NCI-H774 (cell line): ENCODE data around the gene CASK.
"Not testable (repeated sequence)": the region's sequence is repeated elsewhere in the genome, so short reads cannot be mapped to it uniquely, and the experiment has no call there.

Experiments
- DNase-seq: peaks from one replicate; lab custom pipeline; 2025; lab: John Stamatoyannopoulos, UW

The CASK gene

DNA sequence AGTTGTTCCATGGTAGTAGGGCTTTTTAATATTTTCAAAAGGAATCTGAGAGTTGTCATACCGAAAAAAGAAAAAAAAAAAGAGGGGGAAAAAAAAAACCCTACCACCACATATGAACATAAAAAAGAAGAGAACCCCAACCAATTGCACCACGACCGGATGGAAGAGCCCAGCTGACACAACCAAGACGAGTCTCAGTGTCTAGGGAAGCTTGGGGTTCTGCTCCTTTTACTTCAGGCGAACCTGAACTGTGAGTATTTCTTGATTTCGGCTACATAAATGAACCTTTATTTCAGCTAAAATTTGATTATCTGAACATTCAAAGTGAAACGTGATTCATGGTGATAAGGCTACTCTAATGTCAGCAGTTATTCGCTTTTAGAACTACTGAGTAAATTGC lies 234.5 kb downstream of the CASK start, which contains the start of gene GPR34:
GPR34 (plus strand) TSS at position 139 of the 400 bp plus-strand sequence. CDS start 6,661 bp downstream, outside the sequence.
- DNase-seq: no peak

DNA sequence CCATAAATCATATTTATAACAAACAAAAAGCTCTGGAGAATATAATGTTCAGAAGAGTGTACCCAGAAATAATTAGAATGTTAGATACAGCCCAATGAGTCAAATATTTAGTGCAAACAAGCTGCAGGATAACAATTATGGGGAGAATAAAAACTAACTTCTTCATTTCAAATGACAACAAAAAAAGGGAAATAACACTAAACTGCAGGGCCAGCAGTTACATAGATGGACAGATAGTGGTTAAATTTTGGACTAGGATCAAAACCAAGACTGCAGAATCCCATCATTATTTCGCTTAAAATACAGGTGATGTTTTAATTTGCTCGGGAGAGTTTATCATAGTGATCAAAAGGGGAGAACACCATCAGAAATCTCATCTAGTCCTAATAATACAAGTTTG lies 235.2 kb downstream of the CASK start:
- no peak for DNase-seq

DNA sequence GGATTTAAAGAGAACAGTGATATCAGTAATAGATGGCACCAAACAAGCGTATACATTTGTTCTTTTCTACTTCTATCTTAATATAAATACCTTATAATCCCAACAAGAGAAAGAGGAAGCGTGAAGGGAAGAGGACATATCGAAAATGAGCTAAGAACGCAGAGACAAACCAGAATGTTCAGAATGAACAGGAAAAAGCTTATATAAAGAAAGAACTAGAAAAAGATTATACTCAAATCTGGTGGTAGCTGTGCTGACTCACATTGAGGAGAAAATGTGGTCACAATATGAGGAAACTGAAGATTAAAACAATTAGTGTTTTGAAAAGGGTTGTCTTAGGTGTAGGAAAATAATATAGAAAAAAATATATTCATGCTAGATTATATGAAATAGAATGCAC lies 236.6 kb downstream of the CASK start:
- DNase-seq: no peak

DNA sequence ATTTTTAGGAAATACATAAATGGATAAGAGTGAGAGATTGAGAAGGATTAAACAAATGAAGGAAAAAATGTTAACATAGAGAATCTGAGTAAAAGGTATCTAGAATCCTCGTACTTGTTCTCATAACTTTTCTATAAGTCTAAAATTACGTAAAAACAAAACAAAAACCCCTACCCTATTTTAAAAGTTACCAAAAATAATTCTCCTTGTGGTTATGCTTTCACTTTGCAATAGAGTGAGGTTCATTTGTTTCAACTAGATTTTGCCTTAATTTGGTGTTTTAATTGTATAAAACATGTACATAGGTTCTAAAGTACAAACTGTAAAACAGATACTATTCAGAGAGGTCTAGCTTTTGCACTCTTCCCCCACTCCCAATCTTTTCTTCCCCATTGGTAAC lies 238.4 kb downstream of the CASK start:
- DNase-seq: no peak

DNA sequence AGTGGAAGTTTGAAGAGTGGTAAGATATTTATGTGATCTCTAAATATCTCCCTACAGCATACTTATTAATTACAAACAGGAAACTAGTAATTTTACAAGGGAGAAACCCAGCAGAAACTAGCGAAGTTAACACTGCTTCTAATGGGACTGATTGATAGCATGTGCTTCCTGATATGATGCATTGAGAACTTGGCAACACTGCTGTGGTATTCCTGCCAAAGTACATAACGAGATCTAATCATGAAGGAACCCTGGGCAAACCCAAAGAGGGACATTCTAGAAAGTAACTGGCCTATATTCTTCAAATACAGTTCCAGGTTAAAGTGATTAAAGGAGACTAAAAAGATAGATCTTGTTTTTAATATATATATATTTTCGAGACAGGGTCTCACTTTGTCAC lies 239.2 kb downstream of the CASK start:
- DNase-seq: no peak

DNA sequence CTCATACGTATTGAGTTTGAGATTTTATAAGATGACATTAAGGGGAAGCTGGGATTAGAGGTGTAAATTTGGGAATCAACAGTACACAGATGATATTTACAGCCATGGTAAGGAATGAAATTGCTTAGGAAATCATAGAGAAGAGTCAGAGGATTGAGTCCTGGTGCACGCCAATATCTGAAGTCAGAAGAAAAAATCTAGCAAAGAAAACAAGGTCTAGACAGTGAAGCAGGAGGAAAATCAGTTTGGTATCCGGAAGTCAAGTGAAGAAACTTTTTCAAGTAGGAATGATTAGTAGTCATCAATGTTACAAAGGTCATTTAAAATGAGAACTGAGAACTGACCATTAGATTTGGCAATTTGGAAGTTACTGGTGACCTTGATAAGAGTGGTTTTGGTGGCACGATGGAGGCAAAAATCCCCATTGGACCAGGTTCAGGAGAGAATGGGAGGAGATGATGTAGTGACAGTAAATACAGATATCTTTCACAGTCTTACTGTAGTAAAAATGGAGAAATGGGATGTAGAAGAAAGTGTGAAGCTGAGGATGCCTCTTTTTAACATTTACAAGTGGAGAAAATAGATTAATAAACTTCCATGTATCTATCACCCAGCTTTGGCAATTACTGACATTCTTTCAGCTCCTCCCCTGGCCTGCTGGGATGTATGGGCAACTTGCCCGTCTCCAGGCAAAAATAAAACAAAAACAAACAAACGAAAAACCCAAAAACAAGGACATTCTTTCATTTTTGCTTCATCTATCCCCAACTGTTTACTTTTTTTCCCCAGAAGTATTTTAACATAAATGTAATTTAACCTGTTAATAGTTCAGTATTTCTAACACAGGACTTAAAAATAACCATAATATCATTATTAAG lies 245.9 kb downstream of the CASK start:
- DNase-seq: no peak

DNA sequence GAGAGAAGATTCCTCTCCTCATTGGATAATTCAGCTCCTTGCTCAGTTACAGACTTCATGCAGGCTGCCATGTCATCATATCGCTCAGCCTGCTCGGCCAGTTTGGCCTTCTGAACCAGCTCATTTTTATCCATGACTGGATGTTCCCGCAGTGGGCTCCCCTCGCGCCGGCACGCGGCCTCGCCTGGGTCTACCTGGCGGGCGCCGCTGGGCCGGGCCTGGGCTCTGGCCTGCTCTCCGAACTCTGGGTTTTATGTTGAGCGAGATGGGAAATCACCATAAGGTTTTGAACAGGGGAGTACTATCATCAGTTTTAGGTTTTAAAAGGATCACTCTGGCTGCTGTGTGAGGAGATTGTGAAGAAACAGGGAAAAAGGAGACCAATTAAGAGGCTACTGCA lies 247.0 kb downstream of the CASK start:
- DNase-seq: not testable (repeated sequence)

DNA sequence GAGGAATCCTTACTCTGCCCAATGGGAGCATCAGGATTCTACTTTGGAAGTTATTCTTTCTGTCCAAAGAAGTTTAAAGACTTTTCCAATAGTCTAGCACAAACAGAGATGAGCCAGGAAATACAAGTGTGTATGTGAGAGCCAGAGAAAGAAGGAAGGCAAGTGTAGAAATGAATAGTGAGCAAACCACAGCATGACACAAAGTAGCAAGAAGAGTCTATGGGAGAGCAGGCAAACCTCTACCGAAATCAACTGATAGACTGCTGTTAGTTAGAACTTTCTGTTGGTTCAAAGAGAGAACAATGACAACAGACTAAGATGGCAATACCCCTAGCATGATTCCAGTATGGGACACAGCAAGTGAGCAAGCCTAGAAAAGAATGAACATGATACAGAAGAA lies 250.7 kb downstream of the CASK start:
- DNase-seq: no peak

DNA sequence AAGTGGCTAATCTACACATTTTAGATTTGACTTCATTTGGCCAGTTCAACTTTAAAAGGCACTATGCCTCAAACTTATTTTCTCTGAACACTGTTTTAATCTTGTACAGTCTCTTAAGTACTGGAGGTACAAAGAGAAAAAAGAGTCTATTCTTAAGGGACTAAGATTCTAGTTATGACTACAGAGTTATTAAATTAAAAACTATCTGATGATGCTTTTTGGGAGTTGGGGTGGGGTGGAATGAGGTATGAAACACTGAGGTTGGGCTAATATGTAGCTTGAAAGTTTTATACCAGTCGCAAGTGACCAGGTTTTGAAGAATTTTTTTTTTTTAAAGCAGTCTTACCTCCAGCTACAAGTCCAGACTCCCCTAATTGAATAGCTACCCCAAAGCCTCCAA lies 252.3 kb downstream of the CASK start:
- no peak for DNase-seq

DNA sequence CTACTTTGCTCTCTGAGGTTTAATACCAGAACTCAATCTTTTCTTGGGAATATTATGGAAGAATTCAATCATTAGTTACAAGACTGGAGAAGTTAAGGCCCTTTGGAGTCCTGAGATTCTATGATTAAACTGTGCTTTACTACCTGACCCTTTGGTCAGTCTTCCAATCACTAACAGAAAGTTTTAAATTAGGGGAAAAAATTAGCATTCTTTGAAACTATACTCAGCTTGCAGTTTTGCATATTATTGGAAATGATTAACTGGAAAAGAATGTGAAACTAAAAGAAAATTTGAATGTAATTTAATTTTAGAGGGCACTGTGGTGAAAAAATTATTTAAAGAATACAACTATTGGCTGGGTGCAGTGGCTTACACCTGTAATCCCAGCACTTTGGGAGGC lies 253.2 kb downstream of the CASK start:
- DNase-seq: no peak

DNA sequence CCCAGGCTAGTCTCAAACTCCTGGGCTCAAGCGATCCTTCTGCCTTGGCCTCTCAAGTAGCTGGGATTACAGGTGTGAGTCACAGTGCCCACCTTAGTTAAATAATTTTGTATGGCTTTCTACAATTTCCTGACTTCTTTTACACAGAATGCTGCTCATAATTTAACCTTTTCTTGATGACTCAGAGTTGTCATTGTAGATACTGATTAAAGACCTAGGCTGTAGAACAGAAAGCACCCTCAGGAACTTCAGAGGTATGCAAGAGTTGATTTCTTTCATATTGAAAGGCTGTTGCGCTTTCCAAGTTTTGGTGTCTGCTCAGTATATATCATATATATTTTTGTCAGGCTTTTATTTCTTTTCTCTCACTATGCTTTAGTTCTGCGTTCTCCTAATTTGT lies 255.7 kb downstream of the CASK start:
- DNase-seq: no peak

DNA sequence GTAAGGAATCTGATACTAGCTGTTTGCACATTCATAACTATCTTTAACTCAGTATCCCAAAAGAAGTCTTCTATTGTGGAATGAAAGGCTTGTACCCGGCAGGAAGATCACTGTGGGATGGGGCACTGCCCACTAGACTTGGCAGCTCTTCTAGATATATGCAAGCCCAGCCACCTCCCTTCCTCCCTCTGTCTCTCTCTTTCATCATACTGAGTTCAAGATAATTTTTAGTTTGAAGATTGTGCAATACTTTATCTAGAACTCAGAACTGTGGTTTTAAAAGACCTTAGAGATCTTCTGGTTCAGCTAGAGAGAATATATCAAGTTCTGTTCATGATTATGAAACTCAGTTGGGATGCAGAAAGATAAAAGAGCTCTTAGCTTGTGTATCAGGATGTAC lies 257.1 kb downstream of the CASK start:
- no peak for DNase-seq

DNA sequence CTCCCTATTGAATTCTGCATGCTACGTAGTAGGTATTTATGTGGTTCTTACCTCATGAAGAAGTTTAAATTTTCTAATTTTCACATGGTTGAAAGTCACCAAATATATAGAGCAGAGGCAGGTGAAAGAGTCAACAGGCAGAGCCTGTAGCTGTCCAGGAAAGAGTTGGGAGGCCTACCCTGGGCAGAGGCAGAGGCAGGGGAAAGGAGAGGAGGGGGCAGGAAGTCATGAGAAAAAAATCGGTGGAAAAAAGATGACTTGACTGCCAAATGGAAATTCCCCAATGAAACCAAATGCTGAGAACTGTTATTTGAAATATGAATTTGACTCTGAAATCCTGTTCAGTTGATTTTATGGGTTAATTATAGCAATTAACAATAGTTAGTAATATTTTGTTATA lies 257.7 kb downstream of the CASK start:
- DNase-seq: no peak

DNA sequence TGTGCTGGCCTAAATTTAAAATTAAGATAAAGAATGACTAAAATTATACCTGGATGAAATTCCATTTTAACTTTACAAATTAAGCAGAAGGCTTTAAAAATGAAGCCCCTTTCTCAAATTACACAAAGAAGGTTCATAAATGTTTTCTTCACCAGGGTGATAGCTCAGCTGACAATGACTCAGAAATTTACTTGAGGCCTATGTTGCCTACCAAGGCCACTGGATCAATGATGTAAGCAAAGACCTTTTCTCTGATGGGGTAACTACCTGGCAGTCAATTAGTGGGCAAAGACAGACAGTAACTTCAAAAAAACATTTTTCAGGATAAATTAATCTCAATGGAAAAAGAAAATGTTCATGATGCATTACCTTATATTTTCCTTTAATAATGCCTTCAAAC lies 258.4 kb downstream of the CASK start:
- DNase-seq: no peak

DNA sequence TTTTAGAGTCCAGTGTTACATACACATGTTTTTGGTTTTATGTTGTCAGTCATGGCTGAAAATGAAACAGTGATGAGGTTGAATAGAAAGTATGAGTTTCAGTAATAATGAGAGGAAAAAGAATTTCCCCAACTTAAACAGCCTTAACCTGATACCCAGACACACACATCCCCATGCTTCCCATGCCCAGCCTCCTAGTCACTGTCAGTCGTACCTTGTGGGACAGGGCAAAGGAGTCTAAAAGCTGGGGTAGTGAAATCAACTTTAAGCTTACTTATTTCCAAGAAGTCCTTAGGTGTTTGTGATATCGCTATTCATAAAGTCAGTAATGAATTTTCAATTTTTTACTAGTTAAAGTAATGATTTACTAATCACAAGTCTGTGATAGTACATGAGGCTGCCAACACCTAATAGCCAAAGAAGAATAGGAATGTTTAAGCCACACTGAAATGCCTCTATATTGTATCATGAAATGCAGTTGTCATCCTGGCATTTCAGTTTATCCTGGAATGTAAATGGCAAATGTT lies 258.9 kb downstream of the CASK start:
- no peak for DNase-seq

DNA sequence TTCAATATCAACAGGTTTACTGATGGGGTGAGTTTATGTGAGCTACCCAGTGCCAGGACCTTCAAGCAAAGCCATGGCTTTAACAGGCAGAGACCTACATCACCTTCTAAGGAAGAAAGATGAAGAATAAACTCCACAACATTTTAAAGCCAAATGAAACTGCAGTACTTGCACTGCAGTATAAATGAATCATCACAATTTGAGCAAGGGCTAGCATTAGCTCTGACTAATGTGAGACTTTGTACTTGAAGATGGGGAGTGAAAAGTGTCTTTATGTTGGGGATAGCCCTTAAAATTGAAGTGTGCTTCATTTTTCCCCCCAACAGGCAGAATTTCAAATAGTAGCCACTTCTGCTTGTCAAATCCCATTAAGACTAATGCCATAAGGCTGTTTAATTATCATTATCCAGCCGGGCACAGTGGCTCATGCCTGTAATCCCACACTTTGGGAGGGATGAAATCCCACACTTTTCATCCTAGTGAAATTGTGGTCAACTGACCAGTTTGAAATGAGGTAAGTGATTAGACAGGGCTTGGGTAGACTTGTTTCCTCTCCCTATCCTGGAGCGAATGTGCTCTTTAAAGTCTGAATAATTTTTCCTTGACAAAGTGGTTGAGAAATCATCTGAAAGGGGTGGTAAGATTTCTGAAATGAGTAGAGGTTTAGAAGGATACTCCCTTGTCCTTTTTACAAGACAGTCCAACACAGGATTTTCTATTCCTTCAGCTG lies 261.8 kb downstream of the CASK start:
- no peak for DNase-seq

DNA sequence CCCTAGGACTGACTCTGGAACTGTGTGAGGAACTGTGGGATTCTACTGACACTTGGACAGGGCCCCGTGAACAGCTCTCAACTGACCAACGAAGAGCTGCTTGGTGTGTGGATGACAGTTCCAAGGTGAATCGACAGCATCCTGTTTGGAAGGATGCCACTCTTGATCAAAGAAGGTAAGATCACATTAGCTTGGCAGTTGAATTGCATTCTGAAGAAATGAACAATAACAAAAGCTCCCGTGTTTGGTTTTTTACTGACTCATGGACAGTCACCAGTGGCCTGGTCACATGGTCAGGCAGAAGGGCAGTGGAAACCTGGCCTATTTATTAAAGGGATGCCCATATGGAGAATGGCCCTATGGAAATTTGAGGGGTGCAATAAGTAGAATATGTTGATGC lies 267.7 kb downstream of the CASK start:
- no peak for DNase-seq

DNA sequence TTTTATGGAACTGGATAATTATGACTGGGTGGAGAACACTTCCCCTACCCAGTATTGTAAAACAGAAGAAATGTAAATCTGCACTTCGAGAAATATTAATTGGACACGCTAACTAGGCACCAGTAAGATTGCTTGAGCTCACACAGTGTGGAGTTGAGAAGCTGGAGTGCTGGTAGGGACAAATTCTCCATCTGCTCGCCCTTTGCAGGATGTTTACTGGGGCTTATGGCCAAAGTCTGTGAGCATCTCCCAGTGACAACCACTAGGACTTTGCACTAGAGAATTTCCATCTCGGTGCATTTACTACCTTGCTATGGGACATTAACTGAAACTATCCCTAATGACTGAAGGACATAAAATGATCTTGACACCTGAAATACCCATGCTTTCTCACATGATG lies 268.3 kb downstream of the CASK start:
- DNase-seq: no peak

DNA sequence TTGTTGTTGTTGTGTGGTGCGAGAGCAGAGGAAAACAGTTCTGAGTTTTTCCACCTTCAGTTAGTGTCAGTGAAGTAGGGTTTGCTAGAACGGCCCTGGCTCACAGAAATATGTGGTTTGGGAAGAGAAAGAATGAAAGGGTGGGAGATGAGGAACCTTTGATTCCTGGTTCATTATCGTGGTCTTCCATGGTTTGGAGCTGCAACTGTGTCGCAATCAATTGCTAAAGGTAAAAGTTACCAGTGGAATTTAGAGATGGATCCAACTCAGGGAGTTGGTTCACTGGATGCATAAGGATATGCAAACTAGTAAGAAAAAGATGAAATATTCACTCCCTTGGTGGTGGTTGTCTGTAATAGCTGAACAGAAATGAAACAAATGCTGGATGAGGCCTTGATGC lies 270.2 kb downstream of the CASK start:
- DNase-seq: no peak

DNA sequence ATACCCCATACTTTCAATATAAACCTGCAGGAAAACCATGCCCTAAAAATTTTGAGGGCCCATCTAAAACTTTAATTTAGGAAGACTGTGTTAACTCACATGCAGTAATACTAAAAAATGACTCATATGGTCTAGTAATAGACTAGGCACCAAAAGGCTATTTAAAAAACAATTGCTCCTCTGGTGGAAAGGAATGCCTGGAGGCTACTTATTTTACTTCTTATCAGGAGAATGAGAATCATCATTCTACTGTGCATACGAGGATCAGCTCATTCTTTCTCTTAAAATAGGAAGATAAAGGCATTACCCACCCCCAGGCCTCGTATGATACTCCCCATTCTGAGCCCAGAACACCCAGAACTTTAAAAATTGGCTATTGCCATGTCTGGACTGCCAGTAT lies 277.2 kb downstream of the CASK start:
- DNase-seq: not testable (repeated sequence)

DNA sequence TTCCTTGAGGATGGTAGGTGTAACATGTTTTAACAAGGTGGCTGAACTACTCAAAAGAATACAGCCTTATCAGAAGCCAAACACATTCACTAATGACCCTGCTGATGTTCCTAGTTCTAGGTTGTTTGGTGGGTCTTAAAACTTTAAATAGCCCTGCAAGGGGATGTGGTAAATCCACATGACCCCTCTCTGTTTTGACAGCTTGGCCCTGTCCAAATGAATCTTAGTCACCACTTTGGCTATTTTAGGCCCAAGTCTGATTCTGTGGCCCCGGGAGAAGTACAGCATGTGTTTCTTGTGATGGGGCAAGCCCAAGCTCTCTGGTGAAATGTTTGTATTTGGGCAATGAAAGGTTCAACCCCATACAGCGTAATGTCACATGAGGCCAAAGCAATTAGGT lies 289.1 kb downstream of the CASK start:
- no peak for DNase-seq

DNA sequence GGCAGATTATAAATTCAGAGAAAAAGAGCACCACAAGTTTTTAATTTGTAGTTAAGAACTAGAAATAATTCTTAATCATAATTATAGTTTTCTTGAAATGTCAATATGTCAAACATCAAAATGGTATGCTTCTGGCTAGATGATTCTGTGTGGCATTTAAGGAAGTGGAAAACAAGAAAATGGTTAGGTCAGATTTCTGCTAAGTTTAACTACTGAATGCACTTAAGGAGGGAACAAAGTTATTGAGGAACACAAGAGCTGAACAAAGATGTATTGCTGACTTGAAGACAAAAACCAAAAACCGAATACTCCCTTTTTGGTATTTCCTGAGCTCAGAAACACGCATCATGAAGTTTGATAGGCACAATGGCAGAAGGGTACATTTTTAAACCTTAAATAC lies 293.3 kb downstream of the CASK start:
- DNase-seq: no peak

DNA sequence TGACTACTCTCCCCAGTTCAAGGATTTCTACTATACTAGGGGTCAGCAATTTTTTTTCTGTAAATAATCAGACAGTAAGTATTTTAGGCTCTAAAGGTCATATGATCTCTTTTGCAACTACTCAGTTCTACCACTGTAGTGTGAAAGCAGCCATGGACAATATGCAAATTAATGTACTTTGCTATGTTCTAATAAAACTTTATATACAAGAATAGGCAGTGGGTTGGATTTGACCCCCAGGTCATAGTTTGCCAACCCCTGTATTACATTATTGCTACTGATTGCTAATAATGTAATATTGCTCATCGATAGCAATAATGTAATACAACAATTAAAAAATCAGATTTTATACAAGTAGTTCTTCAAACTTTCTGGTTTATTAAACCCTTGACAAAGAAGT lies 293.8 kb downstream of the CASK start:
- no peak for DNase-seq
